Measurements from ENCODE around the gene ADGRB3.
"Not testable (repeated sequence)": the region's sequence is repeated elsewhere in the genome, so short reads cannot be mapped to it uniquely, and the experiment has no call there.

Gene ADGRB3

DNA sequence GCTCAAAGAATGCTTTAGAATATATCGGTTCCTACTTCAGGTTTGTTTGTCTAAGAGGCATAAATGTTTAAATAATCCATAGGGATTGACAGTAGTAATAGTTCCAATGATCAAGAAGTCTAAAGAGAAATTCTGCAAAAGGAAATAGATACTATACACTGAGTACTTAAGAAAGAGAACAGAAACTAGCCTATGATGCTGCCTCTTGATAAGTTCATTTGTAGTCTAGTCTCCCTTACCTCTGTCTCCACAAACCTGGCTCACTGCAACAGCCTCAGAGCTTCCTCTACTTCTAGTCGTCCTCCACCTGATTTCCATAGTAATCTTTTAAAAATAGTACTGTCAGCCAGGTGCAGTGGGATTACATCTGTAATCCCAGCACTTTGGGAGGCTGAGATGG, 650.0 kb downstream of the ADGRB3 start:
- no peak for TF ChIP-seq EZH2 (optimal IDR thresholded peaks at IDR 0.05; ENCODE audit: low read depth, low read length)
- TF ChIP-seq EZH2phosphoT487 (IDR thresholded peaks at IDR 0.05; ENCODE audit: low read length): no peak
- TF ChIP-seq, protein P1, sequence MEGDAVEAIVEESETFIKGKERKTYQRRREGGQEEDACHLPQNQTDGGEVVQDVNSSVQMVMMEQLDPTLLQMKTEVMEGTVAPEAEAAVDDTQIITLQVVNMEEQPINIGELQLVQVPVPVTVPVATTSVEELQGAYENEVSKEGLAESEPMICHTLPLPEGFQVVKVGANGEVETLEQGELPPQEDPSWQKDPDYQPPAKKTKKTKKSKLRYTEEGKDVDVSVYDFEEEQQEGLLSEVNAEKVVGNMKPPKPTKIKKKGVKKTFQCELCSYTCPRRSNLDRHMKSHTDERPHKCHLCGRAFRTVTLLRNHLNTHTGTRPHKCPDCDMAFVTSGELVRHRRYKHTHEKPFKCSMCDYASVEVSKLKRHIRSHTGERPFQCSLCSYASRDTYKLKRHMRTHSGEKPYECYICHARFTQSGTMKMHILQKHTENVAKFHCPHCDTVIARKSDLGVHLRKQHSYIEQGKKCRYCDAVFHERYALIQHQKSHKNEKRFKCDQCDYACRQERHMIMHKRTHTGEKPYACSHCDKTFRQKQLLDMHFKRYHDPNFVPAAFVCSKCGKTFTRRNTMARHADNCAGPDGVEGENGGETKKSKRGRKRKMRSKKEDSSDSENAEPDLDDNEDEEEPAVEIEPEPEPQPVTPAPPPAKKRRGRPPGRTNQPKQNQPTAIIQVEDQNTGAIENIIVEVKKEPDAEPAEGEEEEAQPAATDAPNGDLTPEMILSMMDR (IDR thresholded peaks at IDR 0.05; ENCODE audit: low read length): no peak
- H3K27me3 ChIP-seq (replicated peaks; ENCODE audit: insufficient read depth, low read length): no peaks in the 10 kb centered on the region
- H3K36me3 ChIP-seq (replicated peaks; ENCODE audit: insufficient read depth, low read length): no peaks in the 10 kb centered on the region
- H3K27ac ChIP-seq (ENCODE audit: low read length): no peak overlapping the region
- H3K79me2 ChIP-seq (ENCODE audit: low read length): no peaks in the 10 kb centered on the region
- H3K4me2 ChIP-seq (ENCODE audit: low read depth, low read length): no peak overlapping the region
- H3K9me2 ChIP-seq (replicated peaks; ENCODE audit: insufficient read depth, low read length): no peaks in the 10 kb centered on the region
- H3K4me3 ChIP-seq (ENCODE audit: low read length): no peak overlapping the region
- no peaks in the 10 kb centered on the region for H3K4me1 ChIP-seq (ENCODE audit: low read length)
- no peaks in the 10 kb centered on the region for H3F3A ChIP-seq (ENCODE audit: insufficient read depth, low read length)
- no peaks in the 10 kb centered on the region for H3K9me3 ChIP-seq (replicated peaks; ENCODE audit: insufficient read depth, low read length)
- no peaks in the 10 kb centered on the region for H4K20me1 ChIP-seq (ENCODE audit: insufficient read depth, low read length)
- H2AFZ ChIP-seq (ENCODE audit: low read length): no peak overlapping the region
- no peak overlapping the region for H3K9ac ChIP-seq (ENCODE audit: low read length)
- DNase-seq: no peak

DNA sequence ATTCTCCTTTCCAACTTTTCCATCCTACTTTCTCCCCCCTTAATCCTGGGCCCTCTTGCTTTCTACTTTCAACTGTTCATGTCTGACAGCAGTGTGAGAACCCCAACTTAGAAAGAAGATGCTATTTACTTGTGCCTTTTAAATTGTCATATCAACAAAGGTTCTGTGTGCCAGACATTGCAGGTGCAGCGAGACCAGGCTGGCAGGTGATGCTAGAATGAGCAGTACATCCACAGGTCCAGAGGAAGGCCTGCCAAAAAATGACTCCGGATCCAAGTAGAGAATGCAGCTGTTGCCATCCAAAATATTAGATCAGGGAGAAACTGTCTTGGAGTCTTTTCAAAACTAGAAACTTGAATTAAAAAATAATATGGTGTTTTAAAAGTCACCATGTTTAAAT, 651.2 kb downstream of the ADGRB3 start:
- no peak overlapping the region for H3K4me2 ChIP-seq (ENCODE audit: low read depth, low read length)
- no peak for DNase-seq
- no peak overlapping the region for H3K9ac ChIP-seq (ENCODE audit: low read length)
- no peaks in the 10 kb centered on the region for H3K9me3 ChIP-seq (replicated peaks; ENCODE audit: insufficient read depth, low read length)
- no peaks in the 10 kb centered on the region for H3K79me2 ChIP-seq (ENCODE audit: low read length)
- no peaks in the 10 kb centered on the region for H3K9me2 ChIP-seq (replicated peaks; ENCODE audit: insufficient read depth, low read length)
- no peaks in the 10 kb centered on the region for H3K4me1 ChIP-seq (ENCODE audit: low read length)
- H3K27ac ChIP-seq (ENCODE audit: low read length): no peak overlapping the region
- no peaks in the 10 kb centered on the region for H3F3A ChIP-seq (ENCODE audit: insufficient read depth, low read length)
- no peaks in the 10 kb centered on the region for H3K27me3 ChIP-seq (replicated peaks; ENCODE audit: insufficient read depth, low read length)
- TF ChIP-seq EZH2phosphoT487 (IDR thresholded peaks at IDR 0.05; ENCODE audit: low read length): no peak
- TF ChIP-seq, protein P1 (IDR thresholded peaks at IDR 0.05; ENCODE audit: low read length): no peak
- no peak for TF ChIP-seq EZH2 (optimal IDR thresholded peaks at IDR 0.05; ENCODE audit: low read depth, low read length)
- no peaks in the 10 kb centered on the region for H3K36me3 ChIP-seq (replicated peaks; ENCODE audit: insufficient read depth, low read length)
- no peak overlapping the region for H3K4me3 ChIP-seq (ENCODE audit: low read length)
- no peak overlapping the region for H2AFZ ChIP-seq (ENCODE audit: low read length)
- H4K20me1 ChIP-seq (ENCODE audit: insufficient read depth, low read length): no peaks in the 10 kb centered on the region

GRCh38 chr6:69288198-69288597, 653.1 kb downstream of the ADGRB3 start:
- not testable (repeated sequence) for H3K27me3 ChIP-seq (replicated peaks; ENCODE audit: insufficient read depth, low read length); H3K79me2 ChIP-seq (ENCODE audit: low read length); H3K9me3 ChIP-seq (replicated peaks; ENCODE audit: insufficient read depth, low read length); H3K36me3 ChIP-seq (replicated peaks; ENCODE audit: insufficient read depth, low read length); H2AFZ ChIP-seq (ENCODE audit: low read length); H3K4me1 ChIP-seq (ENCODE audit: low read length); H3K27ac ChIP-seq (ENCODE audit: low read length); DNase-seq; H3K4me3 ChIP-seq (ENCODE audit: low read length); H3K9ac ChIP-seq (ENCODE audit: low read length); H3K9me2 ChIP-seq (replicated peaks; ENCODE audit: insufficient read depth, low read length); H3F3A ChIP-seq (ENCODE audit: insufficient read depth, low read length); H4K20me1 ChIP-seq (ENCODE audit: insufficient read depth, low read length); H3K4me2 ChIP-seq (ENCODE audit: low read depth, low read length)

DNA sequence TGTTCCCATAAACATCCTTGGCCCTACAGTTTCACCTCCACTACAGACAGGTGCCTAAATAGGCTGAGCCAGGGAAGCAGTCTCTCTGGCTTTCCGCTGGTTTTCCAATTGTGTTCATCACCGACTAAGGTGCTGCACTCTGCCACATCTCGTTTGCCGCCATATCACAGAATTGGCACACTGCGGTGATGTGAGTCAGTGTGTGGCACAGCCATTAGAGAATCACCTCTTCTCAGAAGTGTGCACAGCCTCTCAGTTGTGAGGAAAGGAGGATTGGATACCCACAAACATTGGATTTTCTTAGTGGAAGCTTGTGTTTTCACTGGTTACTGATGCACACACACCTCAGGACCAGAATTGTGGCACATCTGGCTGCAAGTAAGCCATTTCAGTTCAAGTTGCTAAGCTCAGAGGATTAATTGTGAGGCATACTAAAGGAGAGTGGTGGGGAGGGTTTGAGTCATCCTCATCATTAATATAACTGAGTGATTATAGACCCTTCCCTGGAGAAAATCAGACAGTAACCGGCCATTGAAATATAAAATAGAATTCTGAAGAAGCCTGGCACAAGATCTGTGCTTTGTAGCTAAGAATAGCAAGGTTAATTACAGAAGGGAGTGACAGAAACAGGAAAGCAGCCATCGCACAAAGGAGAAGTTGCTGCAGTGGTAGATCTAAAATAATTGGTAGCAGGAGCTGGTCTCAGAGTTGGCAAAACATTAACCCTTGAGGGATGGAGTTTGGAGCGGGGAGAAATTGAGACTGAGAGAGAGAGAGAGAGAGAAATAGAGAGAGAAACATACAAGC, 654.8 kb downstream of the ADGRB3 start:
- H3K9me2 ChIP-seq (replicated peaks; ENCODE audit: insufficient read depth, low read length): no peaks in the 10 kb centered on the region
- no peak overlapping the region for H3K4me2 ChIP-seq (ENCODE audit: low read depth, low read length)
- no peaks in the 10 kb centered on the region for H3F3A ChIP-seq (ENCODE audit: insufficient read depth, low read length)
- H4K20me1 ChIP-seq (ENCODE audit: insufficient read depth, low read length): no peaks in the 10 kb centered on the region
- no peaks in the 10 kb centered on the region for H3K27me3 ChIP-seq (replicated peaks; ENCODE audit: insufficient read depth, low read length)
- H3K9me3 ChIP-seq (replicated peaks; ENCODE audit: insufficient read depth, low read length): no peaks in the 10 kb centered on the region
- H3K4me1 ChIP-seq (ENCODE audit: low read length): no peaks in the 10 kb centered on the region
- no peaks in the 10 kb centered on the region for H3K79me2 ChIP-seq (ENCODE audit: low read length)
- H3K9ac ChIP-seq (ENCODE audit: low read length): no peak overlapping the region
- H3K27ac ChIP-seq (ENCODE audit: low read length): no peak overlapping the region
- no peak for TF ChIP-seq EZH2 (optimal IDR thresholded peaks at IDR 0.05; ENCODE audit: low read depth, low read length)
- TF ChIP-seq, protein P1 (IDR thresholded peaks at IDR 0.05; ENCODE audit: low read length): no peak
- TF ChIP-seq EZH2phosphoT487 (IDR thresholded peaks at IDR 0.05; ENCODE audit: low read length): no peak
- no peak overlapping the region for H2AFZ ChIP-seq (ENCODE audit: low read length)
- H3K4me3 ChIP-seq (ENCODE audit: low read length): no peak overlapping the region
- no peak for DNase-seq
- no peaks in the 10 kb centered on the region for H3K36me3 ChIP-seq (replicated peaks; ENCODE audit: insufficient read depth, low read length)
